GM19043 (cell line): Measurements from ENCODE around the gene KCNG2.

Source experiments
- ATAC-seq: cut with Tn5 transposase; IDR thresholded peaks from one replicate; pipeline ENCODE4 v1.9.1; 2021; ENCODE audit warnings: low read depth; ENCODE audit not compliant: unreplicated experiment

Gene KCNG2

GRCh38 chr18:79901665-79902064 lies 103.9 kb downstream of the KCNG2 start:
- no peak for ATAC-seq

GRCh38 chr18:79902075-79902474 lies 104.3 kb downstream of the KCNG2 start:
- ATAC-seq: no peak

GRCh38 chr18:79902640-79903039 lies 104.9 kb downstream of the KCNG2 start:
- no peak for ATAC-seq

- no peak for ATAC-seq
Observed at GRCh38 chr18:79903071-79903635, 105.4 kb downstream of the KCNG2 start.

GRCh38 chr18:79903787-79904356 lies 106.1 kb downstream of the KCNG2 start:
- ATAC-seq: no peak

- no peak for ATAC-seq
Observed at GRCh38 chr18:79904357-79905147, 106.8 kb downstream of the KCNG2 start.

- no peak for ATAC-seq
Observed at GRCh38 chr18:79905389-79905911, 107.7 kb downstream of the KCNG2 start.

GRCh38 chr18:79905993-79906392 lies 108.3 kb downstream of the KCNG2 start:
- no peak for ATAC-seq

- ATAC-seq: no peak
Observed at GRCh38 chr18:79906706-79907105, 109.0 kb downstream of the KCNG2 start.

GRCh38 chr18:79910563-79911343 lies 113.0 kb downstream of the KCNG2 start:
- no peak for ATAC-seq

- no peak for ATAC-seq
Observed at GRCh38 chr18:79911344-79912270, 113.9 kb downstream of the KCNG2 start.

GRCh38 chr18:79912409-79912991 lies 114.8 kb downstream of the KCNG2 start:
- no peak for ATAC-seq

GRCh38 chr18:79912994-79913831 lies 115.5 kb downstream of the KCNG2 start:
- ATAC-seq: no peak

GRCh38 chr18:79914614-79915160 lies 116.9 kb downstream of the KCNG2 start:
- no peak for ATAC-seq

GRCh38 chr18:79915161-79916127 lies 117.7 kb downstream of the KCNG2 start:
- ATAC-seq: no peak

- no peak for ATAC-seq
Observed at GRCh38 chr18:79916128-79916494, 118.4 kb downstream of the KCNG2 start.

GRCh38 chr18:79916546-79917168 lies 118.9 kb downstream of the KCNG2 start:
- no peak for ATAC-seq
